Activated T-helper 9 cell treated with anti-CD3 and anti-CD28 coated beads, Interleukin-2, amount 50 U/mL, for 16 hours (primary cell): Measurements from ENCODE around the gene ZNF284.

Experiments used
- DNase-seq: peaks from one replicate; pipeline ENCODE4 v3.0.0-alpha.2; 2020; ENCODE audit warnings: low read depth

ZNF284 gene

GRCh38 chr19:44071824-44072542 is at the start of gene ZNF284:
ZNF284 (plus strand) TSS chr19:44072159; CDS start chr19:44076390, 4,231 bp downstream.
- peak; percentile 67 for DNase-seq

DNA sequence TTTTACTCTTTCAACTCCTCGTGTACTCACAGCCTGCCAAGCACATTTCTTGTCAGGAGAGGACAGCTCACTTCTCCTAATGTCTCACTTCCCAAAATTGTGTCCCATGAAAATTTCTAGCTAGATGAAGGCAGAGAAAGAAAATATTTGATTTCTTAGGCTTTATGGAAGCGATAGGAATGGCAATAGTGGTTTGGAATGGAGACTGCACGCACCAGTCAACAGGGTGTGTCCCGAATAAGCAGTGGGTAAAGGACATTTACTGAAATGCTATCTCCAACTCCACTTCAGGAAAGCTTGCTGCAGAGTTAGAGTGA is 47.1 kb upstream of the ZNF284 start:
- no peak for DNase-seq

DNA sequence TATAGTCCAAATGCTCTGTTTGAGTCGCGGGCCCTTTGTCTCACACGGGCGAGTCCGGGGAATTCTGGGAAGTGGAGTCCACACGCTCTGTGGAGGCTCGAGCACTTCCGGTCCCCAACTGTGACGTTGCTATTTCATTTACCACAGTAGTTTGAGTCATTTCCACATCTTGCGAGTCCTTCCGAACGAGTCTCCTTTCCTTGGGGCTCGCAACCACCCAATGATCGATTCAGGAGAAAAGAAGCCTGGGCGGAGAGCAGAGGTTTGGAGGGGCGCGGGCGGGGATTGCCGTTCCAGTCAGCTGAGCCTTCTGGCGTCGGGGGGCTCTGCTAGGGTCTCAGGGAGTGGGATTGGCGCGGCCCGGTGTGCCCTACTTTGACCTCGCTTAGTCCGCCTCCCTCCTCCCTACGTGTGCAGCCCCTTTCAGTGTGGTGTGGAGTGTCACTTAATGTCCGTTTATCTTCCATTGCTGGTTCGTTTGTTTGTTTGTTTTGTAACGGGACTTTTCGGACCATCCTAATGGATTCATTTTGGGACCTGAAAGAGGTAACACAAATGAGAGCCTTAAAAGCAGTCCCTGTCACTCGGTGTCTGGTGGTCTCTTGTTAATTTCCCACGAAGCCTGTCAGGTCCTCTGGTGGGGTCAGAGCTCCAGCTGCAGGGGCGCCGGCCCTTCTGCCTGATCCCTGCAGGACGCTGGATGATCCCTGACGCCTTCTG is 46.6 kb upstream of the ZNF284 start, which contains the start of gene ZNF222:
Gene ZNF222 (plus strand): TSS at position 163 of the 720 bp plus-strand sequence. CDS start 58 bp downstream, at position 221.
- peak; percentile 70 for DNase-seq

DNA sequence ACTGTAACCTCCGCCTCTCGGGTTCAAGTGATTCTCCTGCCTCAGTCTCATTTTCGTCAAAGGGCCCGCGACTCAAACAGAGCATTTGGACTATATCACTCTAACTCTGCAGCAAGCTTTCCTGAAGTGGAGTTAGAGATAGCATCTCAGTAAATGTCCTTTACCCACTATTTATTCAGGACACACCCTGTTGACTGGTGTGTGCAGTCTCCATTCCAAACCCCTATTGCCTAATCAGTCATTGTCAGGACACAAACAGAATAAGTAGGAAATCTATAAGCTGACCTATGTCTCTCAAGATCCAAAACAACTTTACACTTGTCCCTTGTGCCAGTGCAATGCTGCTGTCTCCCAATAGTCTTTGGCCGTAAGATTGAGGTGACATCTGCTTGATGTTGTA is 45.3 kb upstream of the ZNF284 start:
- no peak for DNase-seq

DNA sequence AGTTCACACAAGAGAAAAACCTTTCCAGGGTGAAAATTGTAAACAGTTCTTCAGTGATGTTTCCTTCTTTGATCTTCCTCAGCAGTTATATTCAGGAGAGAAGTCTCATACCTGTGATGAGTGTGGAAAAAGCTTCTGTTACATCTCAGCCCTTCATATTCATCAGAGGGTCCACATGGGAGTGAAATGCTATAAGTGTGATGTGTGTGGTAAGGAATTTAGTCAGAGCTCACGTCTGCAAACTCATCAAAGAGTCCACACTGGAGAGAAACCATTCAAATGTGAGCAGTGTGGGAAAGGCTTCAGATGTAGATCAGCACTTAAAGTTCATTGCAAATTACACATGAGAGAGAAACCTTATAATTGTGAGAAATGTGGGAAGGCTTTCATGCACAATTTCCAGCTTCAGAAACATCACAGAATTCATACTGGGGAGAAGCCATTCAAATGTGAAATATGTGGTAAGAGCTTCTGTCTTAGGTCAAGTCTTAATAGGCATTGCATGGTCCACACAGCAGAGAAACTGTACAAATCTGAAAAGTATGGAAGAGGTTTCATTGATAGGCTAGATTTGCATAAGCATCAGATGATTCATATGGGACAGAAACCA is 39.9 kb upstream of the ZNF284 start:
- DNase-seq, result no peak

DNA sequence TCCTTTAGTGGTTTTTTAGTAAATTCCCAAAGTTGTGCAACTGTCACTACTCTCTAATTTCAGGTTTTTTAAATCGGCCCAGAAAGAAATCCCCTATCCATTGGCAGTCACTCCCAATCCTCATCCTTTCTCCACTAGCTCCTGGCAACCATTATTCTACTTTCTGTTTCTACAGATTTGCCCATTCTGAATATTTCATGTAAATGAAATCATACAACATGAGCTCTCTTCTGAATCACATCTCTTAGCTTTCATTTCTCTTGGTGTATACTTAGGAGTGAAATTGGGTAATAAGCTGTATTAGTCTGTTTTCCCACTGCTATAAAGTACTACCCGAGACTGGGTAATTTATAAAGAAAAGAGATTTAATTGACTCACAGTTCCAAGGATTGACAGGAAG is 29.8 kb upstream of the ZNF284 start:
- DNase-seq, result no peak

DNA sequence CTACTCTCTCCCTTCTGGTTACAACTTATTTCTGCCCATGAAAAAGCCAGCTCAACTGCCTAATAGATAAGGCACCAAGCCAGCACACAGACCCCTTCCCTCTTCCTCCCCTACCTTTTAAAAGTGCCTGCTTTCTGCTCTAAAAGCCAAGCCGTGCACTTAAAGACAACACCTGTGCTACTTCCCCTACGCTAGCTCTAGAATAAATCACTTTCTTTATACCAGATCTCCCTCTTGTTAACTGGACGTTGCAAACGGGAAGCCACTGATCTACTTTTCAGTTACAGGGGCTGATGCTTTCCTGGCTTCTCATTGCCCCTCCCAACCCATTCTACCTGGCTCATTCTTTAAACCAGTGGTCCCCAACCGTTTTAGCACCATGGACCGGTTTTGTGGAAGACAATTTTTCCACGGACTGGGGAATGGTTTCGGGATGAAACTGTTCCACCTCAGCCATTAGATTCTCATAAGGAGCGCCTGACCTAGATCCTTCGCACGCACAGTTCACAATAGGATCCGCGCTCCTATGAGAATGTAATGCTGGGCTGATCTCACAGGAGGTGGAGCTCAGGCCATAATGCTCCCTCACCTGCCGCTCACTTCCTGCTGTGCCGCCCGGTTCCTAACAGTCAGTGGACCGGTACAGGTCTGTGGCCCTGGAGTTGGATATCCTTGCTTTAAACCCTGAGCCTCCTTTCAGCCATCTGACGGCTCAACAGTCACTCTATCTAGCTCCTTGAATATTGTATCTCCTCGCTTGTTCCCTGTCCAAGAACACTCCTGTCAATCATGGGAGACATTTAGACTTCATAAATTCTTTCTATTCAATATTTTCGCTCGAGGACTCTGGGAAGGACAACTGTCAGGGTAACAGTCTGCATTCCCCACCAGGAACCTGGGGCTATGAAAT is 21.0 kb upstream of the ZNF284 start:
- DNase-seq, result no peak

DNA sequence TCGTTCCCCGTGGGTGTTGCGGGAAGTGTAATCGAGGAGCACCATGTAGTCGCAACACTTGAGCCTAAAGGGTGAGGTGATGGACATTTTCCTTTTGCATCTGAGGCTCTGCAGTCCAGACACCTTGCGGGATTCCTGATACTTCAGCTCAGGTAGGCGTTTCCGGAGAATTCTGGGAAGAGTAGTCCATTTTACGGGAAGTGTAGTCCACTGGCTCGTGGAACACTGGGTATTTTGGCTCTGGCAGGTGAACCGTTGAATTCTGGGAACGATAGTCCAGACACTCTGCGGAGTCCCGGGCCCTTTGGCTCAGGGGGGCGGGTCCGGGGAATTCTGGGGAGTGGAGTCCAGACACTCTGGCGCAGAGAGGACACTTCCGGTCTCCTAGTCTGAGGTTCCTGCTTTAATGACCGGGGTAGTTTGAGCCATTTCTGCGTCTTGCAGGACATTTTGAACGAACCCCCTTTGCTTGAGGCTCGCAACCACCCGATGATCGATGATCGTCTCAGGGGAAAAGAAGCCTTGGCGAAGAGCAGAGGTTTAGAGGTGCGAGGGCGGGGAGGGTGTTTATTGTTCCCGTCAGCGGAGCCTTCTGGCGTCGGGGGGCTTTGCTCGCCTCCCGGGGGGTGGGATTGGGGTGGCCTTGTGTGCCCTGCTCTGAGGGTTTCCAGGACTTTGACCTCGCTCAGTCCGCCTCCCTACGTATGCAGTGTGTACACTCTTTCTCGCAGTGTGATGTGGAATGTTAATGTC is 20.1 kb upstream of the ZNF284 start, which contains the start of gene ZNF223:
Gene ZNF223 (plus strand): TSS at position 387 of the 753 bp plus-strand sequence. CDS start 3,141 bp downstream, outside the sequence.
- peak; percentile 54 for DNase-seq

GRCh38 chr19:44055870-44056269 is 16.1 kb upstream of the ZNF284 start:
- DNase-seq, result no peak

DNA sequence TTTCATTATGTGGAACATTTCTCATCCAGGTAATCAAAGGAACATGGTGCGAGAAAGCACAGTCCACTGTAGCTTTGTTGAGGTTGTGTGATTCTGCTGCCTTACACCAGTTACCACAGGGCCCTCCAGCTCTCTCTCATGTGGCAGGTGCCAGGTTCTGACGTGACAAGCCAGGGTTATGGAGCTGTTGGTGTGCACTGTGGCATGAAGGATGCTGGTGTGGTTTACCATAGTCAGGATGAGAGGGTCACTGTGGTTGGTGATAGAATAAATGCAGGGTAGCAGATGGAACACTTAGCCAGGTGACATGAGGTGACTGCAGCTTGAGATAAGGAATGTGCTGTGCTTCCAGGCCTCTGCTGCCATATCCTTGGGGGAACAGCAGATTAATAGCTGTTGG is 12.7 kb upstream of the ZNF284 start:
- no peak for DNase-seq

DNA sequence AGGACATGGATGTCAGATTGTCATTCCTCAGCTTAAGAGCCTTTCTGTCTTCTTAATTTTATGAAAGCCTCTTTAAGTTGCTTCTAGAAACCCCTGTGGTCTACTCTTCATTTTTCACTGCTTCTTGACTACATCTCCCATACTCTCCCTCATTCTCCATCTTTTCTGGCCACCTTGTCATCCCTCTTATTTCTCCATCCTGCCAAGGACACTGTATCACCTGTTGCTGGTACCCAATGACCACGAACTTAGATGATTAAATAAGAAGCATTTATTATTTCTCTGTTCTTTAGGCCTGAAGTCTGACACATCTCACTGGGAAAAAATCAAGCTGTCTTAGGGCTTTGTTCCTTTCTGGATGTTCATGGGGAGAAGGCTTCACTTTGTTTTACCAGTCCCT is 10.9 kb upstream of the ZNF284 start:
- DNase-seq, result no peak

DNA sequence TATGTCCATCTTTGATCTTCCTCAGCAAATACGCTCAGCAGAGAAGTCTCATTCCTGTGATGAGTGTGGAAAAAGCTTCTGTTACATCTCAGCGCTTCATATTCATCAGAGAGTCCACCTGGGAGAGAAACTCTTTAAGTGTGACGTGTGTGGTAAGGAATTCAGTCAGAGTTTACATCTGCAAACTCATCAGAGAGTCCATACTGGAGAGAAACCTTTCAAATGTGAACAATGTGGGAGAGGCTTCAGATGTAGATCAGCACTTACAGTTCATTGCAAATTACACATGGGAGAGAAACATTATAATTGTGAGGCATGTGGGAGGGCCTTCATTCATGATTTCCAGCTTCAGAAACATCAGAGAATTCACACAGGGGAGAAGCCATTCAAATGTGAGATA is 5.7 kb upstream of the ZNF284 start:
- DNase-seq, result no peak

- DNase-seq, result no peak
Observed at GRCh38 chr19:44069415-44069814, 2.5 kb upstream of the ZNF284 start.

- DNase-seq, result no peak
Observed at GRCh38 chr19:44072543-44073401, 813 bp downstream of the ZNF284 start.

DNA sequence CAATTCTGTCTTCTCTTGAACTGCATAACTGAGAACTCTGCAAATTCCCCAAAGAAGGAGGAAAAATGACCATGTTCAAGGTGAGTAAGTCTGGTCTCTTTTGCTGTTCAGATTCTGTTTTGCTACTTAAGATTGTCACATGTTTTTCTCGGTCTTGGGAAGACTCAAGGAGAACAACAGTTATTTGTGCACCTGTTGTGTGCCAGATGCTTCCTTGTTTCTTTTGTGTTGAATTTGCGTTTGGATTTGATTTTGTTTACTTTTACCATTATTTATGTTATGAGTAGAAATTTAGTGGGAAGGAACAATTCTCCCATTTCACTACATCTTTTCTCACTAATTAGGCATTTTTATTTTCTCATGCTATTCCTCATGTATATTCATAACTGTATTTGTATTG is 4.4 kb downstream of the ZNF284 start:
- DNase-seq, result no peak

DNA sequence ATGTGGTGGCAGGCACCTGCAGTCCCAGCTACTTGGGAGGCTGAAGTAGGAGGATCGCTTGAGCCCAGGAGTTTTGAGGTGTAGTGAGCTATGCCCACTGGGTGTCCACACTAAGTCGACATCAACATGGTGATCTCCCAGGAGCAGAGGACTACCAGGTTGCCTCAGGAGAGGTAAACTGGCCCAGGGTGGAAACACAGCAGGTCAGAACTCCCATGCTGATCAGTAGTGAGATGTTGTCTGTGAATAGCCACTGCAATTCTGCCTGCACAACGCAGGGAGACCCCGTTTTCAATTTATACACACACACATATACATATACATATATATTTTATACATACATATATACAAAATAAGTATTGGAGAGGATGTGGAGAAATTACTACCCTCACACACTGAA is 20.1 kb downstream of the ZNF284 start:
- no peak for DNase-seq

GRCh38 chr19:44093931-44094765 is 22.2 kb downstream of the ZNF284 start, which contains the start of gene ZNF224:
ZNF224 (plus strand) TSS chr19:44094361; CDS start chr19:44097874, 3,513 bp downstream.
- peak; percentile 72 for DNase-seq

DNA sequence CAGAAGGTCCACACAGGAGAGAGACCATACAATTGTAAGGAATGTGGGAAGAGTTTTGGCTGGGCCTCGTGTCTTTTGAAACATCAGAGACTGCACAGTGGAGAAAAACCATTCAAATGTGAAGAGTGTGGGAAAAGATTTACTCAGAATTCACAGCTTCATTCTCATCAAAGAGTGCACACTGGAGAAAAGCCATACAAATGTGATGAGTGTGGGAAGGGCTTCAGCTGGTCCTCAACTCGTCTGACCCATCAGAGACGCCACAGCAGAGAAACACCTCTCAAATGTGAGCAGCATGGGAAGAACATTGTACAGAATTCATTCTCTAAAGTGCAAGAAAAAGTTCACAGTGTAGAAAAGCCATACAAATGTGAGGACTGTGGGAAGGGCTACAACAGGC is 35.8 kb downstream of the ZNF284 start:
- DNase-seq, result no peak

DNA sequence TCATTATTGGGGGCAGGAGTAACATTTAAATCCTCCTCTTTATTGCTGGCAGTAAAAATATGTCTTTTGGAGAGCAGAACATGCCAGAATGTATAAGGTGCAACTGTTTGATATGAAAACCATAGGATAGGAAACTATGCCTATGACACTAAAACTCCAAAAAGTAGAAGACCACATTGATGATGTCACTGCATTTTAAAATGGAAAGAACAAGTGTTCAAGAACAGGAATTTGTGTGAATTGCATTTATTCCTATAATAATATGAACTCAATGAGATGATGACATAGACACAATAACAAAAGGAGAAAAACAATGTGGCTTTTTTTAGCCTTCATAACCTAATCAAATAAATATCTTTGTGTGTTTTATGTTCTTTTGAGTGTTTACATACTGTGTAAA is 37.5 kb downstream of the ZNF284 start:
- DNase-seq, result no peak
